Skeletal muscle cell (primary cell): ENCODE measurements around the gene PRDM1.

Source experiments
- DNase-seq: peaks from one replicate; pipeline ENCODE4 v3.0.0-alpha.2; 2010; ENCODE audit warnings: low read depth
- H3K4me3 ChIP-seq: 2 replicates; pipeline ENCODE4 v1.5.1; 2011; ENCODE audit warnings: low read depth, mild to moderate bottlenecking, control low read depth, low read length, moderate library complexity

The PRDM1 gene

DNA sequence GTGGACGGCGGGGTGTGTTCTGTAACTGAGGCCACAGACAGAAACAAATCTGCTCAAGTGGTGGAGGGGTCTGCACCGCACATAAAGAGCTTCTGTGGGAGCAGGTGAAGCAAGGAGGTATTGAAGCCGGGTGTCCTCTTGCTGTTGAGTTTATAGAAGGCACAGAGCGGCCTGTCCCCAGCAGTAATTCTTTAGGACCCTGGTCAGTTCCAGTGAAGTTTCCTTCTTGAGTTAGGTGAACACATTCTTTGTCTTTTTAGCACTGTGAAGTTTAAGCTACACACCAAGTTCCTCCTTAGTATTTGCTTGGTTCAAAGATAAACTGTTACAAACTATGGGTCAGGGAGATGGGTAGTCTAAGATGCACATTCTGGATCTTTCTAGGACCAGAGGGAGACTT lies 6.1 kb downstream of the PRDM1 start:
- H3K4me3 ChIP-seq: no peak overlapping the region
- no peak for DNase-seq

- DNase-seq: no peak
- no peak overlapping the region for H3K4me3 ChIP-seq
These were observed 8.3 kb downstream of the PRDM1 start for GRCh38 chr6:106094261-106094963.

DNA sequence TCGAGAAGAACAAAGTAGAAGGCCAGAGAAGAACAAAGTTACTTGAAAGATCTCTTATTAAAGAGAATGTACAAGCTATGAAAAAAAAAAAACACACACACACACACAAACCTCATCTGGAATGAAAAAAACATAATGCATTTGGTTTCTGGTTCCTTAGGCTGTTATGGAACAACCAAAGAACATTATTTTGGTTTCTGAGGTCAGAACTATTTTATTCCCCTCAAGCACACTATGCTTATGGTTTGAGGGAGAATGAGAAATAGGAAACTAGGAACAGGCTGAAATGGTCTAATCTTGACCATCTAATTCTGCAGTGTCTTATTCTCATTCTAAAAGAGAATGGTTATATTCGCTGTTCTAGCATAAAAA lies 8.8 kb downstream of the PRDM1 start:
- no peak for DNase-seq
- no peak overlapping the region for H3K4me3 ChIP-seq

DNA sequence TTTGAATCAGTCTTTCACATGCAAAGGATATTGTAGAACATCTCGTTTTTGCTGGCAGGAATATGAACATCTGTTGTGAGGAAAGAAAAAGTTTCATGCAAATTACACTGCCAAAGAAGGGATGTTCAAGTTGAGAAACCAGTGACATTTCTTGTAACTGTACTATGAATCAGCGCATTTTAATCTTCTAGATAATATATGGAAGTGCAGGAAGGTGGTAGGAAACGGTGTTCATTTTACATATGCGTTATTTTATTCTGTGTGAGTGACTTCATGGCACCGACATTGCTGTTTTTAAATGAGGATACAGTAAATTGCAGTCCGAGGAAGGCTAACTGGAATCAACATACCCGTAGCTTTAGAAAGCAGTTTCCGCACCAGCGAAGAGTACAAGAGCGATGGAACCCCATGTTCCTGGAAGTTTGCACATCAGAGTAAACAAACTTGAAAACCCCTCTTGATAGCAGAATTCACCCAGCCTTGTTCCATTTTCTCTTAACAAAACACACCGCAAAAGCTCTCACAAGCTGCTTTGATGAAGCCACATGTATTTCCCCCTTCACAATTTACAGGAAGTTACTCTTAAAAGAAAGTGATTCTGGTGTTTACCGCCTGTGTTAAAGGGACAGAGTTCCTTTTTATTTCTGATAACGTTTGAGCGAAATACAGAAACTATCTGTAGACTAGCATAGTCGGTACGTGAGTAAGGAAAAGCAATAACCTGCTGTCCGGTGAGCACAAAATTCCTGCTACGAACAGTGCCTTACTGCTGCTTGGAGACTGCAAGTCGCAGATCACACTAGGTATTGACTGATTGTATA lies 11.5 kb downstream of the PRDM1 start:
- peak overlapping the region; percentile 42 for H3K4me3 ChIP-seq
- no peak for DNase-seq

- peak overlapping the region; percentile 42 for H3K4me3 ChIP-seq
- DNase-seq: no peak
These were observed 12.5 kb downstream of the PRDM1 start for GRCh38 chr6:106098383-106099234.

DNA sequence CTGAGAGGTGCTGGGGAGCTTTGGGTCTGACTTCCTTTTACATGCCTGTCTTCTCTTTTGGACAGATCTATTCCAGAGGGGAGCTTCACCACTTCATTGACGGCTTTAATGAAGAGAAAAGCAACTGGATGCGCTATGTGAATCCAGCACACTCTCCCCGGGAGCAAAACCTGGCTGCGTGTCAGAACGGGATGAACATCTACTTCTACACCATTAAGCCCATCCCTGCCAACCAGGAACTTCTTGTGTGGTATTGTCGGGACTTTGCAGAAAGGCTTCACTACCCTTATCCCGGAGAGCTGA lies 13.1 kb downstream of the PRDM1 start:
- no peak for DNase-seq
- H3K4me3 ChIP-seq: peak overlapping the region; percentile 14

DNA sequence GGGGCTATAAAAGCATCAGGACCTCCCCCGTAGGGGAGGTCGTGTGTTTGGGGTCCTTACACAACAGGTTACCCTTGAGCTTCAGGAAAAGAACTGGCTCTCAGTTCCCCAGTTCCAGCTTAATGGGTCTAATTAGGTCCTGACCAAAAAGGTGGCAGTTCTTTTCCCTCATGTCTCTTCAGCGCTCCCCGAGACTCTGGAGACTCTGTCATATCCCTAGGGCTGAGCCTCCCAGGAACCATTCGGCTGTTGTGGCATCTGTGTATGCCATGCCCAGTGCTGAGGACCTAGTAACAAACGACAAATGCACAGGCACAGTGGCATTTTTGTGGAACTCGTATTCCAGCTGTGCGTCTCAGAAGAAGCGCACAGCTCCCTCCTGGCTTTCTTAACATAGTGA lies 14.6 kb downstream of the PRDM1 start:
- H3K4me3 ChIP-seq: no peak overlapping the region
- DNase-seq: no peak

GRCh38 chr6:106101466-106101865 lies 15.3 kb downstream of the PRDM1 start:
- no peak for DNase-seq
- H3K4me3 ChIP-seq: no peak overlapping the region

- no peak for DNase-seq
- no peak overlapping the region for H3K4me3 ChIP-seq
These were observed 15.9 kb downstream of the PRDM1 start for GRCh38 chr6:106102034-106102433.

DNA sequence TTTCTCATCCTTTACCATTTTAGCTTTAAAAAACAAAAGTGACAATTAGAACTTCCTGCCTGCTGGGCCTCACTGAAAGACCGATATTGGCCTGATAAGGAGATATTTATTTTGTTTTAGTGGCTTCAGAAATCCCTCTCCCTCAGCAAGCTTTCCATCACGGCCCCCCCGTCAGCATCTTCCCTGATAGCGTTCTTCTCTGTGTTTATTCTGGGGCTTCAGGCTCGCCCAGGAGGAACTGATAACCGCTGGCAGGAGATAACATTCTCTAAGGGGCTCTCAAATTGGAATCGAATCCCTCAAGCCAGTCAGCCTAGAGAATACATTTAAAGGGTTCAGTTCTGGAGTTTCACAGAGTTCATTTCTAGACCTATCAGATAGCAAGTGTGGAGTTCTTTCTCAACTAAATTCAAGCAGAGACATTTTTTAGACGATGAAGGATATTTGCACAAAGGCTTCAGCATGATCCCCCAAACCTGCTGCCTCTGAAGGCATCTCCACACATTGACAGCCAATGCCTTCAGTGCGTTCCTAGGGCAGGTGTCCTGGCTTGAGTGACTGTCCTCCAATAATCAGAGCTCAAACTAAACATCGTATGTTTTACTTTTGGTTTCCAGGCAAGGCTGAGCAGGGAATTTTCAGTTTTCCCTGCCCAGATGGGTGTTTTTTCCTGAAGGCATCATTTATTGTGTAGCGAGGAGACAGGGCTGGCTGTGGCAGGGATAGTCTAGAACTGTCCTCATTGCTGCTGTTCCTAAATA lies 17.0 kb downstream of the PRDM1 start:
- no peak overlapping the region for H3K4me3 ChIP-seq
- no peak for DNase-seq

GRCh38 chr6:106103728-106104109 lies 17.6 kb downstream of the PRDM1 start:
- H3K4me3 ChIP-seq: no peak overlapping the region
- DNase-seq: no peak

DNA sequence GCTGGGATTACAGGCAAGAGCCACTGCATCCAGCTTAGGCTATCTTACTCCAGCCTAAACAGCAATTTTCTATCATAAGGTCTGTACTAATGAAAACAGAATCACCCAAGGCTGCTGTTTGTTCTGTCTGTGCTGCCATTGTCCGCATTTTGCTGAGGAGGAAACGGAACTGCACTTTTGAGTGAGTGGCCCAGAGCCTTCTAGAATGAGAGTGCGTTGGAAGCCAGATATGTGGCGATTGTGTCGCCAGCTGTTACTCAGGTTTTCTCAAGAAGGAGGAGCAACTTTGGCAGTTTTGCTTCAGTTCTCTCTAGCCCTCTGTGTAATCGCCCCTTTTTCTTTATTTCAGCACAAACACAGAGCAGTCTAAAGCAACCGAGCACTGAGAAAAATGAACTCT lies 18.3 kb downstream of the PRDM1 start:
- H3K4me3 ChIP-seq: no peak overlapping the region
- DNase-seq: no peak

GRCh38 chr6:106104941-106105340 lies 18.8 kb downstream of the PRDM1 start:
- no peak for DNase-seq
- no peak overlapping the region for H3K4me3 ChIP-seq

DNA sequence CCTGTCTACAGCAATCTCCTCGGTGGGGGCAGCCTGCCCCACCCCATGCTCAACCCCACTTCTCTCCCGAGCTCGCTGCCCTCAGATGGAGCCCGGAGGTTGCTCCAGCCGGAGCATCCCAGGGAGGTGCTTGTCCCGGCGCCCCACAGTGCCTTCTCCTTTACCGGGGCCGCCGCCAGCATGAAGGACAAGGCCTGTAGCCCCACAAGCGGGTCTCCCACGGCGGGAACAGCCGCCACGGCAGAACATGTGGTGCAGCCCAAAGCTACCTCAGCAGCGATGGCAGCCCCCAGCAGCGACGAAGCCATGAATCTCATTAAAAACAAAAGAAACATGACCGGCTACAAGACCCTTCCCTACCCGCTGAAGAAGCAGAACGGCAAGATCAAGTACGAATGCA lies 19.4 kb downstream of the PRDM1 start:
- no peak for DNase-seq

GRCh38 chr6:106106276-106107042 lies 20.3 kb downstream of the PRDM1 start:
- no peak overlapping the region for H3K4me3 ChIP-seq
- no peak for DNase-seq

More for the DNA sequence above, 19.4 kb downstream of the PRDM1 start:
- H3K4me3 ChIP-seq: no peak overlapping the region

- H3K4me3 ChIP-seq: no peak overlapping the region
- DNase-seq: no peak
These were observed 21.0 kb downstream of the PRDM1 start for GRCh38 chr6:106107043-106107613.

DNA sequence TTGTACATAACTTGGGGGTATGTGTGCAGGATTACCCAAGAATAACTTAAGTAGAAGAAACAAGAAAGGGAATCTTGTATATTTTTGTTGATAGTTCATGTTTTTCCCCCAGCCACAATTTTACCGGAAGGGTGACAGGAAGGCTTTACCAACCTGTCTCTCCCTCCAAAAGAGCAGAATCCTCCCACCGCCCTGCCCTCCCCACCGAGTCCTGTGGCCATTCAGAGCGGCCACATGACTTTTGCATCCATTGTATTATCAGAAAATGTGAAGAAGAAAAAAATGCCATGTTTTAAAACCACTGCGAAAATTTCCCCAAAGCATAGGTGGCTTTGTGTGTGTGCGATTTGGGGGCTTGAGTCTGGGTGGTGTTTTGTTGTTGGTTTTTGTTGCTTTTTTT lies 22.0 kb downstream of the PRDM1 start:
- DNase-seq: no peak
- H3K4me3 ChIP-seq: no peak overlapping the region

DNA sequence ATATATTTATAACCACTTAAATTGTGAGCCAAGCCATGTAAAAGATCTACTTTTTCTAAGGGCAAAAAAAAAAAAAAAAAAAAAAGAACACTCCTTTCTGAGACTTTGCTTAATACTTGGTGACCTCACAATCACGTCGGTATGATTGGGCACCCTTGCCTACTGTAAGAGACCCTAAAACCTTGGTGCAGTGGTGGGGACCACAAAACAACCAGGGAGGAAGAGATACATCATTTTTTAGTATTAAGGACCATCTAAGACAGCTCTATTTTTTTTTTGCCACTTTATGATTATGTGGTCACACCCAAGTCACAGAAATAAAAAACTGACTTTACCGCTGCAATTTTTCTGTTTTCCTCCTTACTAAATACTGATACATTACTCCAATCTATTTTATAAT lies 22.9 kb downstream of the PRDM1 start:
- DNase-seq: no peak
- no peak overlapping the region for H3K4me3 ChIP-seq
